Fibroblast of skin of back (primary cell): ENCODE measurements around the gene MAP1LC3B.
"Not testable (repeated sequence)": the region's sequence is repeated elsewhere in the genome, so short reads cannot be mapped to it uniquely, and the experiment has no call there.

Experiments
- DNase-seq: peaks from one replicate; pipeline ENCODE4 v3.0.0-alpha.2; 2013

MAP1LC3B gene

GRCh38 chr16:87382023-87382785 is 9.9 kb upstream of the MAP1LC3B start:
- no peak for DNase-seq

GRCh38 chr16:87383505-87384161 is 8.5 kb upstream of the MAP1LC3B start, which contains the start of gene FBXO31:
TSS of gene FBXO31 (minus strand) at chr16:87383776. CDS start at chr16:87383744, 32 bp downstream.
- DNase-seq = peak; percentile 94

GRCh38 chr16:87384162-87384874 is 7.8 kb upstream of the MAP1LC3B start:
- DNase-seq = peak; percentile 76

- not testable (repeated sequence) for DNase-seq
Observed at GRCh38 chr16:87384875-87385167, 7.3 kb upstream of the MAP1LC3B start.

GRCh38 chr16:87387942-87388817 is 4.0 kb upstream of the MAP1LC3B start:
- peak; percentile 99 for DNase-seq

- no peak for DNase-seq
Observed at GRCh38 chr16:87388818-87389134, 3.4 kb upstream of the MAP1LC3B start.

- DNase-seq = no peak
Observed at GRCh38 chr16:87389245-87389644, 2.9 kb upstream of the MAP1LC3B start.

- DNase-seq = not testable (repeated sequence)
Observed at GRCh38 chr16:87389914-87390313, 2.2 kb upstream of the MAP1LC3B start.

- DNase-seq = no peak
Observed at GRCh38 chr16:87390641-87391323, 1.4 kb upstream of the MAP1LC3B start.

GRCh38 chr16:87391324-87391949 is 699 bp upstream of the MAP1LC3B start:
- DNase-seq = peak; percentile 40

- DNase-seq = peak; percentile 45
Observed at GRCh38 chr16:87392821-87393679, 914 bp downstream of the MAP1LC3B start.

- DNase-seq = no peak
Observed at GRCh38 chr16:87393680-87394055, 1.5 kb downstream of the MAP1LC3B start.

GRCh38 chr16:87395181-87395842 is 3.2 kb downstream of the MAP1LC3B start:
- no peak for DNase-seq

GRCh38 chr16:87404764-87405625 is 12.9 kb downstream of the MAP1LC3B start:
- peak; percentile 20 for DNase-seq

- DNase-seq = no peak
Observed at GRCh38 chr16:87406495-87407088, 14.5 kb downstream of the MAP1LC3B start.

GRCh38 chr16:87407511-87408112 is 15.5 kb downstream of the MAP1LC3B start:
- DNase-seq = peak; percentile 50

GRCh38 chr16:87409153-87409552 is 17.0 kb downstream of the MAP1LC3B start:
- no peak for DNase-seq

GRCh38 chr16:87409781-87410180 is 17.6 kb downstream of the MAP1LC3B start:
- DNase-seq = no peak
